Right lobe of liver (tissue), 4 donors: ENCODE results near the gene LILRB4.

Experiments used
- CTCF ChIP-seq, 4 donors: fragments of 200-600 bp in 3 of 4; fragments of 450-650 bp in 1 of 4; IDR thresholded peaks; one replicate each; pipeline versions ENCODE4 v1.5.1 to v1.8.0; 2016 to 2022; ENCODE audit warnings: antibody characterized with exemption in 4 of 4, mild to moderate bottlenecking in 2 of 4
- POLR2A ChIP-seq: fragments of 450-650 bp; IDR thresholded peaks from one replicate; pipeline ENCODE4 v1.6.1; 2017; ENCODE audit warnings: antibody characterized with exemption, mild to moderate bottlenecking
- donor health status: DM: no; HTN: no; CAD: no.
- donor health status: DM: no; HTN: no; CAD: no.
- donor health status: DM: no; HTN: yes; CAD: no.

DNA sequence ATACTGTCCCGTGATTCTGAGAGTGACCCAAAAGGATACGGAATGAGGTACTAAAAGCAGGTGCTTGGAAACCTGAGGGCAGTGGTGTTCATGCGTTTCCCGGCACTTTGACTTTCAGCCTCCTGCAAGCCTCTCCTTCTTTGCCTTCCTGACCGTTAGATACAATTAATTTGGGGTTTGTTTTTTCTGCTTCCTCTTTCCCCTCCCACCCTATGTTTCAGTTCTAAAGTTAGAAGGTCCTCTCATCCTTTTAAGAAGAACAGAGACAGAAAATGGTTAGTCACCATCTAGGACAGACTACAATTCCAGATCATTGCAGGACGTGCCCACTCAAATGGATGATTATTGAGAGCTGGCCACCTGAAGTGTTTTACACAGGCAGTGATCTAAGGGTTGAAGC, 1.8 kb upstream of the LILRB4 start:
- TF ChIP-seq CTCF (IDR thresholded peaks at IDR 0.05): no peak
- no peak for TF ChIP-seq POLR2A
